Progenitor cell of endocrine pancreas (in vitro differentiated cells): ENCODE data around the gene COMMD7. TPM values are rescaled to one million over a fixed set of nuclear protein-coding genes. Genes with fewer than 3 reads are reported as not detected.

Source experiments
- DNase-seq: peaks from one replicate; pipeline ENCODE4 v3.0.0; 2021; ENCODE audit warnings: low spot score; ENCODE audit not compliant: unreplicated experiment
- H3K27ac Mint-ChIP-seq: 2 replicates; pipeline ENCODE4 v1.8.0; 2021; ENCODE audit warnings: mild to moderate bottlenecking, moderate library complexity, mixed read lengths
- H3K27me3 Mint-ChIP-seq: 2 replicates; pipeline ENCODE4 v1.8.0; 2021; ENCODE audit warnings: mixed read lengths
- H3K36me3 Mint-ChIP-seq: 2 replicates; pipeline ENCODE4 v1.8.0; 2022; ENCODE audit warnings: mixed read lengths; ENCODE audit not compliant: insufficient read depth
- H3K4me1 Mint-ChIP-seq: 2 replicates; pipeline ENCODE4 v1.8.0; 2021; ENCODE audit warnings: low read depth, mixed read lengths
- H3K4me3 Mint-ChIP-seq: 2 replicates; pipeline ENCODE4 v1.8.0; 2021; ENCODE audit warnings: low read depth, mild to moderate bottlenecking, moderate library complexity, mixed read lengths
- H3K9me3 Mint-ChIP-seq: 2 replicates; pipeline ENCODE4 v1.8.0; 2021; ENCODE audit warnings: low read depth, mixed read lengths
- total RNA-seq: library from RNA; stranded (reverse); gene quantifications from 2 replicates; pipeline ENCODE4 v1.2.1, GENCODE V29; 2021
- TF ChIP-seq, protein P1 (sequence below): fragments of 200-600 bp; sonication (generic); IDR thresholded peaks from one replicate; pipeline ENCODE4 v1.5.0; 2021; ENCODE audit warnings: antibody characterized with exemption, mild to moderate bottlenecking; ENCODE audit not compliant: unreplicated experiment

The COMMD7 gene
- total RNA-seq, 1 donor from 2014 or later = 70.1 TPM

DNA sequence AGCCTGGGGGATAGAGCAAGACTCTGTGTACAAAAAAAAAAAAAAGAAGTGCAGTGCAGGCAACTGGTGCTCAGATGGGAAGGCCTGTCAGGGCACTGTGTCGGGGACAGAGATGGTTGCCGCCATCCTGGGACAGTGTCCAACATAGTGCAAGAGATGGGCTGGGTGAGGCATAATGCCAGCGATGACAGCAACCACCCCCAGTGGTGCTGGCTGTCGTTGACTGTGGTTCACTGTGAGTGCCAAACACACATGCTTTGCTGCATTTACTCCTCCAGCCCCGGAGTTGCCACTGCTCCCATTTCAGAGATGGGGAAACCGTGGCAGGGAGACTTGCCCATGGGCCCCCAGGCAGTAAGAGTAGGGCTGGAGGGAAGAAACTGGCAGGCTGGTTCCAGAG is 64.3 kb downstream of the COMMD7 start:
- DNase-seq = no peak
- no peak overlapping the region for H3K4me3 Mint-ChIP-seq
- peaks cover 9% of the 10 kb centered on the region for H3K4me1 Mint-ChIP-seq
- no peak overlapping the region for H3K27ac Mint-ChIP-seq
- peaks cover 3% of the 10 kb centered on the region for H3K27me3 Mint-ChIP-seq
- TF ChIP-seq, protein P1, sequence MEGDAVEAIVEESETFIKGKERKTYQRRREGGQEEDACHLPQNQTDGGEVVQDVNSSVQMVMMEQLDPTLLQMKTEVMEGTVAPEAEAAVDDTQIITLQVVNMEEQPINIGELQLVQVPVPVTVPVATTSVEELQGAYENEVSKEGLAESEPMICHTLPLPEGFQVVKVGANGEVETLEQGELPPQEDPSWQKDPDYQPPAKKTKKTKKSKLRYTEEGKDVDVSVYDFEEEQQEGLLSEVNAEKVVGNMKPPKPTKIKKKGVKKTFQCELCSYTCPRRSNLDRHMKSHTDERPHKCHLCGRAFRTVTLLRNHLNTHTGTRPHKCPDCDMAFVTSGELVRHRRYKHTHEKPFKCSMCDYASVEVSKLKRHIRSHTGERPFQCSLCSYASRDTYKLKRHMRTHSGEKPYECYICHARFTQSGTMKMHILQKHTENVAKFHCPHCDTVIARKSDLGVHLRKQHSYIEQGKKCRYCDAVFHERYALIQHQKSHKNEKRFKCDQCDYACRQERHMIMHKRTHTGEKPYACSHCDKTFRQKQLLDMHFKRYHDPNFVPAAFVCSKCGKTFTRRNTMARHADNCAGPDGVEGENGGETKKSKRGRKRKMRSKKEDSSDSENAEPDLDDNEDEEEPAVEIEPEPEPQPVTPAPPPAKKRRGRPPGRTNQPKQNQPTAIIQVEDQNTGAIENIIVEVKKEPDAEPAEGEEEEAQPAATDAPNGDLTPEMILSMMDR = no peak
- H3K36me3 Mint-ChIP-seq = no peaks in the 10 kb centered on the region
- H3K9me3 Mint-ChIP-seq = no peaks in the 10 kb centered on the region

DNA sequence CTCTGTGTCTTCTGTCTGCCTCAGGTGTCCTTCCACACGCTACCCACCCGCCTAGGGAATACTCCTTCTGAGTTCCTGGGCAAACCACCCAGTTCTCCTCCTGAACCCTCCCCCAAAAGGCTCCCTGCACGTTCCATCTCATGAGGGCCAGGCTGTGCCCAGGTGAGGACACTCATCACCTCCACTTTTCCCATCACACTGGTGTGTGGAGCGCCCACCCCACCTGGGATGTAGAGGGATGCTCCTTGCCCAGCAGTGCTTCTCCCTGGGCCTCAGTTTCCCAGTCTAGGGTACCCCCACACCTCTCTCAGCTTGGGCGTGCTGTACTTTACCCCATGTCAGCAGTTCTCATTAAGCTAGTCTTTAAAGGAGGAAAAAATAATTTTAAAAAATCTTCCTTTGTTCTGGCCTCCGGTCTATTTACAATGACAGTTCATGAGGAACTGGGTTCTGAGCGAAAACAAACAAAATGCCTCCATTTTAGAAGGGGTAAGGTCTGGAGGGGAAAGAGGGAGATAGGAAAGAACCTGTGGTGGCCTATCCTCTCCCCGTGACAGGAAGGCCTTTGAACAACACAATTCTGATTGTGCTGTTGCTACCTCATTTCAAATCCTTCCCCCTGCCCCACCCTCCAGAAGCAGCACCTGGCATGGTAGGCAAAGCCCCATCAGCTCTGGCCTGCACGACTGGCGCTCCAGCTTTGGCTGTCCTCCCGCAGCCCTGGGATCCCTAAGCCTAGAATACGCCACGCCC is 67.9 kb downstream of the COMMD7 start:
- Mint-ChIP-seq H3K9me3 (no peaks in the 10 kb centered on the region), H3K4me1 (no peaks in the 10 kb centered on the region), H3K27me3 (peaks cover 3% of the 10 kb centered on the region), H3K4me3 (no peak overlapping the region), H3K27ac (peak overlapping the region; percentile 5), H3K36me3 (no peaks in the 10 kb centered on the region)
- DNase-seq = no peak
- TF ChIP-seq, protein P1 = no peak

GRCh38 chr20:32674362-32674789 is 68.9 kb downstream of the COMMD7 start:
- no peaks in the 10 kb centered on the region for H3K4me1 Mint-ChIP-seq
- H3K27ac Mint-ChIP-seq = no peak overlapping the region
- peaks cover 3% of the 10 kb centered on the region for H3K27me3 Mint-ChIP-seq
- no peaks in the 10 kb centered on the region for H3K9me3 Mint-ChIP-seq
- no peak for DNase-seq
- no peaks in the 10 kb centered on the region for H3K36me3 Mint-ChIP-seq
- no peak overlapping the region for H3K4me3 Mint-ChIP-seq
- TF ChIP-seq, protein P1 = peak; percentile 83

- DNase-seq = no peak
- TF ChIP-seq, protein P1 = no peak
- Mint-ChIP-seq H3K27ac (peak overlapping the region; percentile 15), H3K9me3 (no peaks in the 10 kb centered on the region), H3K27me3 (peaks cover 3% of the 10 kb centered on the region), H3K4me3 (no peak overlapping the region), H3K4me1 (no peaks in the 10 kb centered on the region), H3K36me3 (no peaks in the 10 kb centered on the region)
Measured at GRCh38 chr20:32672982-32673851, 70.0 kb downstream of the COMMD7 start.

DNA sequence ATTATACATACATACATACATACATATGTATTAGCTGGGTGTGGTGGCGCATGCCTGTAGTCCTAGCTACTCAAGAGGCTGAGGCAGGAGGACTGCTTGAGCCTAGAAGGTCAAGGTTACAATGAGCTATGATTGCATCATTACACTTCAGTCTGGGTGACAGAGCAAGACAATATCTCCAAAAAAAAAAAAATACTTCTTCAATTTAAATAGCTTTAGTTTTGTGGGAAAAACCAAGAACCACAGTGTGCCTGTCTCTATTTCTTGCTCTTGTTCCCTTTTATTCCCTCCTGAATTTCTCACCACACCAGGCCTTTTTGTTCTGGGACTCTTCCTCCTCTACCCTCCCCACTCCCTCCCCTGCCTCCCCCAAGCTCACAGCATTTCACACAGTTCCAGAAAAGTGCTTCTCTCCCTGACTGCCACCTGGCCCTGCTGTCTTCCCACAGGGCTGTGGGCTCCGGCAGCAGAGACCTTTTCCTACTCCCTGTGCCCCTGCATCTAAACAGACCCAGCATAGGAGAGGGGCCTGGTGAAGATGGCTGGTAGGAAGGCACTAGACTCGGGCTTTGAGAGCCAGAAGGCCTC is 70.8 kb downstream of the COMMD7 start:
- H3K27me3 Mint-ChIP-seq = peaks cover 3% of the 10 kb centered on the region
- TF ChIP-seq, protein P1 = no peak
- H3K4me1 Mint-ChIP-seq = no peaks in the 10 kb centered on the region
- H3K36me3 Mint-ChIP-seq = no peaks in the 10 kb centered on the region
- peak overlapping the region; percentile 15 for H3K27ac Mint-ChIP-seq
- H3K4me3 Mint-ChIP-seq = no peak overlapping the region
- no peak for DNase-seq
- no peaks in the 10 kb centered on the region for H3K9me3 Mint-ChIP-seq
